Measurements from ENCODE around the gene ZNF280D. TPM values are rescaled to one million over a fixed set of nuclear protein-coding genes. Genes with fewer than 3 reads are reported as not detected.

Gene ZNF280D
- total and polyA plus RNA-seq, 3 experiments from 2014 or later = 8.4 to 20.2 (median 18.7) TPM

GRCh38 chr15:56613811-56614210, 119.5 kb downstream of the ZNF280D start:
- Mint-ChIP-seq H3K36me3 (peaks cover 0 to 4% (median 0%) of the 10 kb centered on the region in 3 donors), H3K4me3 (no peak overlapping the region), H3K27ac (no peak overlapping the region), H3K9me3 (peaks cover 0 to 5% (median 3%) of the 10 kb centered on the region in 5 donors), H3K27me3 (peaks cover 4 to 23% of the 10 kb centered on the region in 2 donors), H3K4me1 (peaks cover 0 to 6% (median 0%) of the 10 kb centered on the region in 3 donors)
- Histone ChIP-seq H3K27ac (ENCODE audit: low read depth, low read length) (no peak overlapping the region), H3K9me3 (ENCODE audit: low read length) (no peaks in the 10 kb centered on the region), H3K27me3 (ENCODE audit: insufficient read depth, low read length, poor library complexity, severe bottlenecking) (peaks cover 4% of the 10 kb centered on the region), H3K4me3 (ENCODE audit: low read length) (no peak overlapping the region), H3K4me1 (ENCODE audit: insufficient read depth, low read length) (no peaks in the 10 kb centered on the region), H3K36me3 (ENCODE audit: insufficient read depth, low read length) (no peaks in the 10 kb centered on the region)
- ChIA-PET POLR2A (no interaction called here), CTCF (interaction anchor here (1.2 kb wide), 1 partner anchor 17 kb away, joined by 4 read pairs; no protein-coding TSS in a partner anchor)
- DNase-seq = no peak

DNA sequence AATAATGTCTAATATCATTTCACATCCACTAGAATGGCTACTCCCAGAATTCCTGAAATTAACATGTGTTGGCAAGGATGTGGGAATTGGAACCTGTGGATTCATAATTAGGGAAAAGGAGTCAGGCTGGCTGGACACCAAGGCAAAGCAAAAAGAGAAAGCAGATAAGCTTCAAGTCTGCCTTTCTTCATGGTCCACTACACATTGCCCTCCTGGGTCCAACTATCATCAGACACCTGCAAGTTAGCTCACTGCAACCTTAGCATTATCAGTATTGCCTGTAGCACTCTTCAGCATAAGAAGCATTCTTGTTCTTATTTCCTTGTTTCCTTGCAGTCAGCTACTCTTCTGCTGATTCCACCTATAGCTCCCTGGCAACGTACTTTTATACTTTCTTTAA, 124.3 kb downstream of the ZNF280D start:
- Mint-ChIP-seq H3K27ac (no peak overlapping the region), H3K27me3 (peaks cover 8 to 40% of the 10 kb centered on the region in 2 donors), H3K4me3 (no peak overlapping the region), H3K9me3 (peaks cover 0 to 8% (median 5%) of the 10 kb centered on the region in 5 donors), H3K4me1 (peaks cover 10 to 16% (median 10%) of the 10 kb centered on the region in 3 donors), H3K36me3 (peaks cover 0 to 10% (median 0%) of the 10 kb centered on the region in 3 donors)
- ChIA-PET POLR2A (no interaction called here), CTCF (no interaction called here)
- Histone ChIP-seq H3K27me3 (ENCODE audit: insufficient read depth, low read length, poor library complexity, severe bottlenecking) (peaks cover 2% of the 10 kb centered on the region), H3K4me1 (ENCODE audit: insufficient read depth, low read length) (no peaks in the 10 kb centered on the region), H3K36me3 (ENCODE audit: insufficient read depth, low read length) (no peaks in the 10 kb centered on the region), H3K27ac (ENCODE audit: low read depth, low read length) (no peak overlapping the region), H3K9me3 (ENCODE audit: low read length) (no peaks in the 10 kb centered on the region), H3K4me3 (ENCODE audit: low read length) (no peak overlapping the region)
- no peak for DNase-seq

GRCh38 chr15:56608140-56608778, 125.0 kb downstream of the ZNF280D start:
- Mint-ChIP-seq H3K4me3 (no peak overlapping the region), H3K9me3 (peaks cover 0 to 8% (median 5%) of the 10 kb centered on the region in 5 donors), H3K27me3 (peaks cover 8 to 38% of the 10 kb centered on the region in 2 donors), H3K4me1 (peaks cover 10 to 11% (median 10%) of the 10 kb centered on the region in 3 donors), H3K27ac (peak overlapping the region in 1 of 8 donors; percentile 2), H3K36me3 (peaks cover 0 to 10% (median 0%) of the 10 kb centered on the region in 3 donors)
- no peak overlapping the region for H3K27ac ChIP-seq (ENCODE audit: low read depth, low read length)
- ChIA-PET POLR2A (no interaction called here), CTCF (no interaction called here)
- no peaks in the 10 kb centered on the region for H3K9me3 ChIP-seq (ENCODE audit: low read length)
- peak in 1 of 5 donors; percentile 3 for DNase-seq
- H3K4me3 ChIP-seq (ENCODE audit: low read length) = no peak overlapping the region
- no peaks in the 10 kb centered on the region for H3K36me3 ChIP-seq (ENCODE audit: insufficient read depth, low read length)
- no peaks in the 10 kb centered on the region for H3K27me3 ChIP-seq (ENCODE audit: insufficient read depth, low read length, poor library complexity, severe bottlenecking)
- H3K4me1 ChIP-seq (ENCODE audit: insufficient read depth, low read length) = no peaks in the 10 kb centered on the region

GRCh38 chr15:56602253-56602652, 131.1 kb downstream of the ZNF280D start:
- no peaks in the 10 kb centered on the region for H3K27me3 ChIP-seq (ENCODE audit: insufficient read depth, low read length, poor library complexity, severe bottlenecking)
- POLR2A ChIA-PET = no interaction called here
- Mint-ChIP-seq H3K4me3 (no peak overlapping the region), H3K36me3 (peaks cover 0 to 19% (median 0%) of the 10 kb centered on the region in 3 donors), H3K9me3 (peaks cover 14 to 32% (median 19%) of the 10 kb centered on the region in 5 donors), H3K4me1 (no peaks in the 10 kb centered on the region), H3K27ac (no peak overlapping the region), H3K27me3 (peaks cover 12 to 19% of the 10 kb centered on the region in 2 donors)
- no peaks in the 10 kb centered on the region for H3K36me3 ChIP-seq (ENCODE audit: insufficient read depth, low read length)
- no peaks in the 10 kb centered on the region for H3K4me1 ChIP-seq (ENCODE audit: insufficient read depth, low read length)
- no peak overlapping the region for H3K27ac ChIP-seq (ENCODE audit: low read depth, low read length)
- H3K9me3 ChIP-seq (ENCODE audit: low read length) = no peaks in the 10 kb centered on the region
- no peak overlapping the region for H3K4me3 ChIP-seq (ENCODE audit: low read length)
- DNase-seq = no peak
- CTCF ChIA-PET = no interaction called here

DNA sequence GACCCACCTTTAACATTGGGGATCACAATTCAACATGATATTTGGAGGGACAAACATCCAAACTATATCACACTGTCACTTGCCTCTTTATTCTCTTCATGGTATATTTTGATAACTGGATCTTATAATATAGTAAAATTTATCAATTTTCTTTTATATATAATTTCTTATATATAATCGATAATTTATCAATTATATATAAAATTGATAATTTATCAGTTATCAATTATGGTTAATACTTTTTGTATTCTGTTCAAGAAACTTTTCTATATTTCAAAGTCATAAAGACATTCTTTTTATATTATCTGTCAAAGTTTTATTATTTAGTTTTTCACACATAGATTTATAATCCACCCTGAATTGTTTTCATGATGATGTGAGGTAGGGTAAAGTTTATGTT, 132.9 kb downstream of the ZNF280D start:
- Histone ChIP-seq H3K4me3 (ENCODE audit: low read length) (no peak overlapping the region), H3K9me3 (ENCODE audit: low read length) (no peaks in the 10 kb centered on the region), H3K4me1 (ENCODE audit: insufficient read depth, low read length) (no peaks in the 10 kb centered on the region), H3K36me3 (ENCODE audit: insufficient read depth, low read length) (no peaks in the 10 kb centered on the region), H3K27ac (ENCODE audit: low read depth, low read length) (no peak overlapping the region), H3K27me3 (ENCODE audit: insufficient read depth, low read length, poor library complexity, severe bottlenecking) (no peaks in the 10 kb centered on the region)
- Mint-ChIP-seq H3K27ac (no peak overlapping the region), H3K4me3 (no peak overlapping the region), H3K9me3 (peaks cover 14 to 26% (median 19%) of the 10 kb centered on the region in 5 donors), H3K36me3 (peaks cover 0 to 13% (median 0%) of the 10 kb centered on the region in 3 donors), H3K27me3 (peaks cover 11 to 15% of the 10 kb centered on the region in 2 donors), H3K4me1 (no peaks in the 10 kb centered on the region)
- POLR2A ChIA-PET = no interaction called here
- DNase-seq = no peak
- CTCF ChIA-PET = no interaction called here

- Mint-ChIP-seq H3K4me3 (no peak overlapping the region), H3K27ac (no peak overlapping the region), H3K9me3 (peaks cover 13 to 24% (median 14%) of the 10 kb centered on the region in 5 donors), H3K36me3 (peaks cover 0 to 9% (median 0%) of the 10 kb centered on the region in 3 donors), H3K27me3 (peaks cover 4 to 9% of the 10 kb centered on the region in 2 donors), H3K4me1 (no peaks in the 10 kb centered on the region)
- Histone ChIP-seq H3K9me3 (ENCODE audit: low read length) (no peaks in the 10 kb centered on the region), H3K4me3 (ENCODE audit: low read length) (no peak overlapping the region), H3K27ac (ENCODE audit: low read depth, low read length) (no peak overlapping the region), H3K36me3 (ENCODE audit: insufficient read depth, low read length) (no peaks in the 10 kb centered on the region), H3K4me1 (ENCODE audit: insufficient read depth, low read length) (no peaks in the 10 kb centered on the region), H3K27me3 (ENCODE audit: insufficient read depth, low read length, poor library complexity, severe bottlenecking) (no peaks in the 10 kb centered on the region)
- ChIA-PET CTCF (no interaction called here), POLR2A (no interaction called here)
- no peak for DNase-seq
These were observed 134.3 kb downstream of the ZNF280D start for GRCh38 chr15:56598991-56599390.

DNA sequence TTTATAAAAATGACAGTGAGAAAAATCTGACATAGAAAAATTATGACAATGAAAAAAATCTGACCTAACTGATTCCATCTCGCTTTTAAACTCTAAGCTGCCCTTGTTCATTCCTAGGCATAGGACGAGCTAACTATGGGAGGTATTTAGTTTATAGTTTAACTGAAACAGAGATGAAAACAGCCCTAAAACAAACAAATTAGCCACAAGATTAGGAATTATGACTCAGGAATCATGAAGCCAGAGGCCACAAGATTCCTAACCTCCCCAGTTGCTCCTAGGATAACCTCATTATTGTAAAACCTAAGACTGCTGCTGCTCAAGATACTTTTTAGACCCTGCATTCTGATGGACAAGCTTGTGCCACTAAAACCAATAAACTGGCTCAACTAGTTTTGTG, 145.6 kb downstream of the ZNF280D start:
- H3K4me1 ChIP-seq (ENCODE audit: insufficient read depth, low read length) = no peaks in the 10 kb centered on the region
- peaks cover 7% of the 10 kb centered on the region for H3K9me3 ChIP-seq (ENCODE audit: low read length)
- DNase-seq = no peak
- Mint-ChIP-seq H3K4me3 (no peak overlapping the region), H3K36me3 (peaks cover 0 to 14% (median 2%) of the 10 kb centered on the region in 3 donors), H3K9me3 (peaks cover 25 to 37% (median 33%) of the 10 kb centered on the region in 5 donors), H3K4me1 (no peaks in the 10 kb centered on the region), H3K27me3 (peaks cover 14 to 26% of the 10 kb centered on the region in 2 donors), H3K27ac (no peak overlapping the region)
- H3K4me3 ChIP-seq (ENCODE audit: low read length) = no peak overlapping the region
- H3K27me3 ChIP-seq (ENCODE audit: insufficient read depth, low read length, poor library complexity, severe bottlenecking) = no peaks in the 10 kb centered on the region
- H3K36me3 ChIP-seq (ENCODE audit: insufficient read depth, low read length) = no peaks in the 10 kb centered on the region
- H3K27ac ChIP-seq (ENCODE audit: low read depth, low read length) = no peak overlapping the region
- ChIA-PET CTCF (no interaction called here), POLR2A (no interaction called here)

DNA sequence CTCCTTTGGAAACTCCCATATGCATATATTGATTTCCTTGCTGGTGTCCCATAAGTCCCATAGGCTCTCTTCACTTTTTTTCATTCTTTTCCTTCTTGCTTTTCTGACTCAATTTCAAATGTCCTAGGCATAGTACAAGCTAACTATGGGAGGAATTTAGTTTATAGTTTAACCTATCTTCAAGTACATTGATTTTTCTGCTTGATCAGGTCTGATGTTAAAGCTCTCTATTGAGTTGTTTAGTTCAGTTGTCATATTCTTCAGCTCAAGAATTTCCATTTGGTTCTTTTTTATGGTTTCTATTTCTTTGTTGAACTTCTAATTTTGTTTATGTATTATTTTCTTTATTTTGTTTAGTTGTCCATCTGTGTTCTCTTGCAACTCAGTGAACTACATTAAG, 147.1 kb downstream of the ZNF280D start:
- DNase-seq = no peak
- H3K27ac ChIP-seq (ENCODE audit: low read depth, low read length) = no peak overlapping the region
- Mint-ChIP-seq H3K4me1 (no peaks in the 10 kb centered on the region), H3K36me3 (peaks cover 0 to 14% (median 2%) of the 10 kb centered on the region in 3 donors), H3K27ac (no peak overlapping the region), H3K4me3 (no peak overlapping the region), H3K9me3 (peaks cover 25 to 37% (median 33%) of the 10 kb centered on the region in 5 donors), H3K27me3 (peaks cover 14% of the 10 kb centered on the region in 2 donors)
- no peak overlapping the region for H3K4me3 ChIP-seq (ENCODE audit: low read length)
- CTCF ChIA-PET = no interaction called here
- no peaks in the 10 kb centered on the region for H3K36me3 ChIP-seq (ENCODE audit: insufficient read depth, low read length)
- no peaks in the 10 kb centered on the region for H3K4me1 ChIP-seq (ENCODE audit: insufficient read depth, low read length)
- peaks cover 7% of the 10 kb centered on the region for H3K9me3 ChIP-seq (ENCODE audit: low read length)
- POLR2A ChIA-PET = no interaction called here
- no peaks in the 10 kb centered on the region for H3K27me3 ChIP-seq (ENCODE audit: insufficient read depth, low read length, poor library complexity, severe bottlenecking)
